Sigmoid colon (tissue), 4 donors: Measurements from ENCODE around the gene NES.

Experiments used
- CTCF ChIP-seq, 4 experiments: fragments of 450-650 bp in 3 of 4; fragments of 200-600 bp in 1 of 4; IDR thresholded peaks; one replicate each; pipeline ENCODE4 v1.5.1; 2016 to 2019; ENCODE audit warnings: antibody characterized with exemption in 4 of 4, mild to moderate bottlenecking in 3 of 4, moderate library complexity in 2 of 4
- EP300 ChIP-seq, 4 donors: sonication (generic); formaldehyde crosslinking; IDR thresholded peaks; one replicate each; pipeline ENCODE4 v1.6.1; 2017; ENCODE audit warnings: antibody characterized with exemption in 4 of 4
- POLR2A ChIP-seq, 2 donors: fragments of 450-650 bp; IDR thresholded peaks; one replicate each; pipeline ENCODE4 v1.6.1; 2016; ENCODE audit warnings: antibody characterized with exemption in 2 of 2, mild to moderate bottlenecking in 2 of 2, moderate library complexity in 2 of 2

- TF ChIP-seq CTCF (IDR thresholded peaks at IDR 0.05) (no peak), POLR2A (IDR thresholded peaks at IDR 0.05) (no peak), EP300 (IDR thresholded peaks at IDR 0.05) (no peak)
Measured at GRCh38 chr1:156643049-156643777, 34.0 kb downstream of the NES start.
